Endometrial microvascular endothelial cells (primary cell): ENCODE measurements around the gene LBH. TPM values are rescaled to one million over a fixed set of nuclear protein-coding genes. Genes with fewer than 3 reads are reported as not detected.

Experiments used
- in situ Hi-C: cut with HindIII; loops from 2 replicates; pipeline ENCODE4 v1.10.0; 2017; ENCODE audit warnings: low sequenced_read_pairs, low pct_unique_long_range_greater_than_20kb; ENCODE audit errors: inconsistent ontology term
- total RNA-seq: library from RNA; depleted of rRNA; stranded (reverse); fragments of >200 nt; gene quantifications from one replicate; pipeline ENCODE4 v1.2.3, GENCODE V29; 2015; ENCODE audit errors: inconsistent ontology term

LBH gene
- total RNA-seq, 1 donor from 2014 or later: 4.5 TPM

GRCh38 chr2:30231996-30232800 is 864 bp downstream of the LBH start:
- in situ Hi-C loops: loop anchor here (25.0 kb wide), 1 partner anchor 205 kb away; the partner anchor contains the start of gene LCLAT1

- in situ Hi-C loops: loop anchor here (25.0 kb wide), 1 partner anchor 205 kb away; the partner anchor contains the start of gene LCLAT1
Observed at GRCh38 chr2:30232801-30233130, 1.4 kb downstream of the LBH start.

- in situ Hi-C loops: loop anchor here (25.0 kb wide), 1 partner anchor 204 kb away; the partner anchor contains the start of gene LCLAT1
Observed at GRCh38 chr2:30233271-30234009, 2.1 kb downstream of the LBH start.

GRCh38 chr2:30234180-30234971 is 3.0 kb downstream of the LBH start:
- in situ Hi-C loops: loop anchor here (25.0 kb wide), 1 partner anchor 203 kb away; the partner anchor contains the start of gene LCLAT1

GRCh38 chr2:30235008-30235655 is 3.8 kb downstream of the LBH start:
- in situ Hi-C loops: loop anchor here (25.0 kb wide), 1 partner anchor 202 kb away; the partner anchor contains the start of gene LCLAT1

- in situ Hi-C loops: loop anchor here (25.0 kb wide), 1 partner anchor 201 kb away; the partner anchor contains the start of gene LCLAT1
Observed at GRCh38 chr2:30235859-30236535, 4.7 kb downstream of the LBH start.

- in situ Hi-C loops: loop anchor here (25.0 kb wide), 1 partner anchor 201 kb away; the partner anchor contains the start of gene LCLAT1
Observed at GRCh38 chr2:30236591-30237238, 5.4 kb downstream of the LBH start.

GRCh38 chr2:30237239-30237965 is 6.1 kb downstream of the LBH start:
- in situ Hi-C loops: loop anchor here (25.0 kb wide), 1 partner anchor 200 kb away; the partner anchor contains the start of gene LCLAT1

- in situ Hi-C loops: loop anchor here (25.0 kb wide), 1 partner anchor 199 kb away; the partner anchor contains the start of gene LCLAT1
Observed at GRCh38 chr2:30237966-30238800, 6.8 kb downstream of the LBH start.

GRCh38 chr2:30239308-30239985 is 8.1 kb downstream of the LBH start:
- in situ Hi-C loops: loop anchor here (25.0 kb wide), 1 partner anchor 198 kb away; the partner anchor contains the start of gene LCLAT1

GRCh38 chr2:30239986-30240752 is 8.8 kb downstream of the LBH start:
- in situ Hi-C loops: loop anchor here (25.0 kb wide), 1 partner anchor 197 kb away; the partner anchor contains the start of gene LCLAT1

GRCh38 chr2:30243231-30243630 is 11.9 kb downstream of the LBH start:
- in situ Hi-C loops: loop anchor here (25.0 kb wide), 1 partner anchor 194 kb away; the partner anchor contains the start of gene LCLAT1

- in situ Hi-C loops: loop anchor here (25.0 kb wide), 1 partner anchor 192 kb away; the partner anchor contains the start of gene LCLAT1
Observed at GRCh38 chr2:30245364-30245763, 14.0 kb downstream of the LBH start.

GRCh38 chr2:30248791-30249190 is 17.5 kb downstream of the LBH start:
- in situ Hi-C loops: loop anchor here (25.0 kb wide), 1 partner anchor 189 kb away; the partner anchor contains the start of gene LCLAT1
